COLO668 (cell line): ENCODE data around the gene SLC12A9.
"Not testable (repeated sequence)": the region's sequence is repeated elsewhere in the genome, so short reads cannot be mapped to it uniquely, and the experiment has no call there.

ENCODE experiments used
- DNase-seq: peaks from one replicate; lab custom pipeline; 2025; ENCODE audit not compliant: unreplicated experiment; lab: John Stamatoyannopoulos, UW

Gene SLC12A9

GRCh38 chr7:100852048-100852872, at the start of gene SLC12A9:
Gene SLC12A9 (plus strand): TSS chr7:100852713. CDS start chr7:100854198, 1,485 bp downstream.
- DNase-seq: peak; percentile 93

GRCh38 chr7:100802951-100803350, 49.6 kb upstream of the SLC12A9 start:
- no peak for DNase-seq

GRCh38 chr7:100803398-100804161, 48.9 kb upstream of the SLC12A9 start:
- DNase-seq: peak; percentile 58

GRCh38 chr7:100804681-100805431, 47.7 kb upstream of the SLC12A9 start:
- DNase-seq: no peak

- no peak for DNase-seq
Observed at GRCh38 chr7:100806276-100806675, 46.2 kb upstream of the SLC12A9 start.

- DNase-seq: not testable (repeated sequence)
Observed at GRCh38 chr7:100806883-100807282, 45.6 kb upstream of the SLC12A9 start.

GRCh38 chr7:100808354-100808875, 44.1 kb upstream of the SLC12A9 start:
- DNase-seq: no peak

GRCh38 chr7:100811480-100811879, 41.0 kb upstream of the SLC12A9 start:
- DNase-seq: no peak

GRCh38 chr7:100812729-100813128, 39.8 kb upstream of the SLC12A9 start:
- no peak for DNase-seq

GRCh38 chr7:100816515-100816914, 36.0 kb upstream of the SLC12A9 start:
- DNase-seq: not testable (repeated sequence)

- no peak for DNase-seq
Observed at GRCh38 chr7:100817097-100817496, 35.4 kb upstream of the SLC12A9 start.

- no peak for DNase-seq
Observed at GRCh38 chr7:100818366-100818765, 34.1 kb upstream of the SLC12A9 start.

- no peak for DNase-seq
Observed at GRCh38 chr7:100818825-100819224, 33.7 kb upstream of the SLC12A9 start.

GRCh38 chr7:100819586-100819985, 32.9 kb upstream of the SLC12A9 start:
- DNase-seq: no peak

- no peak for DNase-seq
Observed at GRCh38 chr7:100822236-100823139, 30.0 kb upstream of the SLC12A9 start.

- DNase-seq: no peak
Observed at GRCh38 chr7:100823140-100823525, 29.4 kb upstream of the SLC12A9 start.

GRCh38 chr7:100823534-100823933, 29.0 kb upstream of the SLC12A9 start:
- no peak for DNase-seq

- no peak for DNase-seq
Observed at GRCh38 chr7:100824499-100825214, 27.9 kb upstream of the SLC12A9 start.

GRCh38 chr7:100825215-100825671, 27.3 kb upstream of the SLC12A9 start:
- peak; percentile 6 for DNase-seq
